Renal cortical epithelial cell (primary cell): ENCODE results near the gene TMEM72. TPM values are rescaled to one million over a fixed set of nuclear protein-coding genes. Genes with fewer than 3 reads are reported as not detected.
A peak's percentile ranks its signal among the peaks of the same experiment; 100 is the strongest.

ENCODE experiments used
- DNase-seq: peaks from one replicate; pipeline ENCODE4 v3.0.0-alpha.2; 2011; ENCODE audit warnings: low read depth
- total RNA-seq: library from RNA; depleted of rRNA; stranded (reverse); fragments of >200 nt; gene quantifications from 2 replicates; pipeline ENCODE4 v1.2.3, GENCODE V29; 2014

The TMEM72 gene
- total RNA-seq, 1 donor from 2014 or later = 0.15 TPM

- no peak for DNase-seq
Measured at GRCh38 chr10:44890696-44891563, 20.2 kb upstream of the TMEM72 start.

GRCh38 chr10:44891721-44892120 lies 19.4 kb upstream of the TMEM72 start:
- DNase-seq = no peak

GRCh38 chr10:44893604-44894468 lies 17.3 kb upstream of the TMEM72 start:
- no peak for DNase-seq

GRCh38 chr10:44894691-44895090 lies 16.4 kb upstream of the TMEM72 start:
- DNase-seq = no peak

- no peak for DNase-seq
Measured at GRCh38 chr10:44895280-44895679, 15.9 kb upstream of the TMEM72 start.

- no peak for DNase-seq
Measured at GRCh38 chr10:44897049-44897448, 14.1 kb upstream of the TMEM72 start.

- no peak for DNase-seq
Measured at GRCh38 chr10:44898665-44899064, 12.5 kb upstream of the TMEM72 start.

GRCh38 chr10:44899450-44900080 lies 11.6 kb upstream of the TMEM72 start:
- DNase-seq = no peak

GRCh38 chr10:44902941-44903545 lies 8.1 kb upstream of the TMEM72 start:
- DNase-seq = no peak

- no peak for DNase-seq
Measured at GRCh38 chr10:44906486-44906885, 4.7 kb upstream of the TMEM72 start.

- DNase-seq = peak; percentile 30
Measured at GRCh38 chr10:44907556-44907955, 3.6 kb upstream of the TMEM72 start.

- DNase-seq = peak; percentile 84
Measured at GRCh38 chr10:44908066-44908749, 2.9 kb upstream of the TMEM72 start.

- no peak for DNase-seq
Measured at GRCh38 chr10:44908936-44909630, 2.1 kb upstream of the TMEM72 start.

- no peak for DNase-seq
Measured at GRCh38 chr10:44909910-44910309, 1.2 kb upstream of the TMEM72 start.

- peak; percentile 30 for DNase-seq
Measured at GRCh38 chr10:44910602-44911001, 535 bp upstream of the TMEM72 start.

- DNase-seq = no peak
Measured at GRCh38 chr10:44911951-44912350, 814 bp downstream of the TMEM72 start.

- DNase-seq = no peak
Measured at GRCh38 chr10:44913350-44914081, 2.4 kb downstream of the TMEM72 start.

- DNase-seq = no peak
Measured at GRCh38 chr10:44914891-44915290, 3.8 kb downstream of the TMEM72 start.

- DNase-seq = no peak
Measured at GRCh38 chr10:44916429-44916828, 5.3 kb downstream of the TMEM72 start.

- no peak for DNase-seq
Measured at GRCh38 chr10:44917848-44918247, 6.7 kb downstream of the TMEM72 start.
